WERI-Rb-1 (cell line): ENCODE results near the gene TRAF7.
"Not testable (repeated sequence)": the region's sequence is repeated elsewhere in the genome, so short reads cannot be mapped to it uniquely, and the experiment has no call there.

ENCODE experiments used
- DNase-seq: peaks from one replicate; pipeline ENCODE4 v3.0.0-alpha.2; 2020
- H3K27ac ChIP-seq: fragments of 250-450 bp; sonication (Bioruptor Pico); 2 replicates; pipeline ENCODE4 v1.5.1; 2020; ENCODE audit warnings: mild to moderate bottlenecking, moderate library complexity
- H3K27me3 ChIP-seq: fragments of 250-450 bp; sonication (Bioruptor Pico); 2 replicates; pipeline ENCODE4 v1.5.1; 2021; ENCODE audit warnings: mild to moderate bottlenecking, low read depth, moderate library complexity; ENCODE audit not compliant: insufficient read depth, severe bottlenecking
- H3K36me3 ChIP-seq: fragments of 250-450 bp; sonication (Bioruptor Pico); 2 replicates; pipeline ENCODE4 v1.5.1; 2020; ENCODE audit warnings: mild to moderate bottlenecking, moderate library complexity
- H3K4me3 ChIP-seq: 2 replicates; pipeline ENCODE4 v1.5.1; 2011; ENCODE audit warnings: low read depth, mild to moderate bottlenecking, control low read depth, low read length
- H3K9me3 ChIP-seq: fragments of 250-450 bp; sonication (Bioruptor Pico); 2 replicates; pipeline ENCODE4 v1.5.1; 2021; ENCODE audit warnings: mild to moderate bottlenecking, moderate library complexity; ENCODE audit not compliant: severe bottlenecking
- CTCF ChIP-seq: IDR thresholded peaks from 2 replicates; pipeline ENCODE4 v1.5.1; 2011; ENCODE audit warnings: low read depth, mild to moderate bottlenecking, control low read depth, inconsistent platforms, low read length

The TRAF7 gene

DNA sequence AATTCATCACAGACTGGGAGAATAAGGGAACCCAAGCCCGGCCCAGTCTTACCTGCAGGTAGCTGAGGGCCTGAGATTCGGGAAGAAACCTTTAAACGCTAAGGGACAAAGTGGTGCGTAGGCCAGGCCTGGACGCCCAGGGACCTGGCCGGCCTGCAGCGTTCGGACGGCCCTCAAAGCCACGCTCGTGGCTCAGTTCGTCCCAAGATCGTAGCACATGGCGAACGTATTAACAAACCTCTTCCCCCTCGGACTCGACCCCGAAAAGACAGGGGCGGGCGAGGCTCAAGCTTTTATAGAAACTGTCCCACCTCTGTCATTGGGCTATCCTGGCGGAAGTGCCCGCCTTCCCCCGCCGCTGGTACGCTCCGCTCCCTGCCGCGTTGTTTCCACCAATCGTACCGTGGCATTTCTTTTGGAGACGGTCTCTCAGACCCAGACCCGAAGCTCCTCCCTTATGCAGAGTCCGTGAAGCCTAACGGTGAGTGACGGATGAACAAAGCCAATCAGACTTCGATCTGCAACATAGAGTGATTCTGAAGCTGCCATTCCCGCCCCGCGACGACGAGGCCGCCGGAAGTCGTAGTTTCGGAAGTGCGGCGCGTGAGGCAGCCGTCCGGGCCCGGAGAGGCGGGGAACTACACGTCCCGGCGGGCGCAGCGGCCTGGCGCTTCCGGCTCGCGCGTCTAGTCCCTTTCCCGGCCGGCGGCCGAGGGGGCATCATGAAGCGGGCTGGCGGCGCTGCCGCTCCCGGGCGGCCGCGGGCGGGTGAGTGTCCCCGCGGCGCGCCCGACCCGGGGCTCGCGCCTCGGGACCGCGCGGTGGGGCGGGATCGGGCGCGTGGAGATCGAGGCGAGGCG is at the start of gene TRAF7:
TRAF7 (plus strand) TSS at position 692 of the 860 bp plus-strand sequence. CDS start 8,139 bp downstream, outside the sequence.
- Histone ChIP-seq H3K27ac (peak within 1 kb of the TSS; percentile 97), H3K9me3 (no peaks in the 10 kb centered on the region), H3K4me3 (peak within 1 kb of the TSS; percentile 76), H3K27me3 (no peaks in the 10 kb centered on the region), H3K36me3 (peaks cover 54% of the 10 kb centered on the region)
- peak; percentile 99 for DNase-seq
- no peak for TF ChIP-seq CTCF

DNA sequence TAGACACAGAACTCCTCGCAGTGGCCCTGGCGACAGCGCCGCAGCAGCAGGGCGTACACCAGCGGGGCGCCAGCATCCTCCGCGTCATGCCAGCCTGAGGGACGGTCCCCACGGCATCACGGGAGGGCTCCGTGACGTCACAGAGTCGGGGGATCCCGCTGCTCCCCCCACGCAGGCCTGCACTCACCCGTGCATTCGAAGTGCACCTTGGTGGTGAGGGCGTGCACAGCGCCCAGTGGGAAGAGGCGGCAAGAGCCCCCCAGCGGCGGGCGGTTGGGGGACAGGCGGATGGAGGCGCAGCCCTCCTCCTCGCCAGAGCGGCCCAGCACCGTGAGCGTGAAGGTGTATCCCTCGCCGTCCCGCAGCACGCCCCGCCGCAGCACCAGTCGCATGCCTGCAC is 49.4 kb upstream of the TRAF7 start:
- not testable (repeated sequence) for H3K27me3 ChIP-seq, DNase-seq, H3K4me3 ChIP-seq, H3K27ac ChIP-seq, H3K9me3 ChIP-seq, H3K36me3 ChIP-seq

GRCh38 chr16:2107121-2107790 is 48.3 kb upstream of the TRAF7 start:
- not testable (repeated sequence) for H3K27ac ChIP-seq, H3K27me3 ChIP-seq, DNase-seq, H3K36me3 ChIP-seq, H3K9me3 ChIP-seq, H3K4me3 ChIP-seq

DNA sequence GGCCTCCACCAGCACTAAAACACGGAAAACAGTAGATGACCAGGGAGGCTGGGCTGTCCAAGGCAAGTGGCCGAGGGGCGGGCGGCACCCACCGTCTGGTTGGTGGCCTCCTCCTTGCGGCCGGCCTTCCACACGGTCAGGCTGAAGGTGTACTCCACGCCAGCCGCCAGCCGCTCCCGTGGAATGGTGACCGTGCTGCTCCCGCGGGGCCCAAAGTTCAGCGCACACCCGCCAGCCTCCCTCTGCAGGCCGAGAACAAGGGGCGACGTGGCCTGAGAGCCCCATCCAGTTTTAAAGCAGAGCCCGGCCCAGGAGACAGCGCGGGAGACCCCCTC is 47.8 kb upstream of the TRAF7 start:
- DNase-seq, H3K9me3 ChIP-seq, H3K36me3 ChIP-seq, H3K4me3 ChIP-seq, H3K27me3 ChIP-seq, H3K27ac ChIP-seq: not testable (repeated sequence)

- not testable (repeated sequence) for H3K9me3 ChIP-seq, DNase-seq, H3K27me3 ChIP-seq, H3K27ac ChIP-seq, H3K4me3 ChIP-seq, H3K36me3 ChIP-seq
These were observed 46.9 kb upstream of the TRAF7 start for GRCh38 chr16:2108446-2109270.

- not testable (repeated sequence) for DNase-seq, H3K9me3 ChIP-seq, H3K36me3 ChIP-seq, H3K27ac ChIP-seq, H3K4me3 ChIP-seq, H3K27me3 ChIP-seq
These were observed 46.4 kb upstream of the TRAF7 start for GRCh38 chr16:2109271-2109580.

DNA sequence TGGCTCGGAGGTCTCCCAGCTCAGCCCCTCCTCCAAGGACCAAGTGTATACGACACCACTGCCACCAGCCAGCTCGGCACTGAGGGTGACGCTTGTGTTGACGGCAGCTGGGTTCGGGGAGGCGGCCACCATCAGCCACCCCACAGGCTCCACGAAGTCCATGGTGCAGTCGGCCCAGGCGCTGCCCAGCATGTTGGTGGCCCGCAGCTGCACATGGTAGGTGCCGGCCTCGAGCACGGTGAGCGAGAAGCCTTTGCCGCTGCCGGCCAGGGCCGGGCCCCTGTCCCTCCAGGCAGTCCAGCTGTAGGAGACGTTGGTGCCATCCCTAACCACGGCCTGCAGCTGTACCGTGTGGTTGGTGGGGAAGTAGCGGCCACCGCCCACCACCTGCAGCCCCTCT is 45.7 kb upstream of the TRAF7 start:
- H3K9me3 ChIP-seq, DNase-seq, H3K4me3 ChIP-seq, H3K27ac ChIP-seq, H3K36me3 ChIP-seq, H3K27me3 ChIP-seq: not testable (repeated sequence)

GRCh38 chr16:2110332-2111008 is 45.1 kb upstream of the TRAF7 start:
- not testable (repeated sequence) for DNase-seq, H3K27me3 ChIP-seq, H3K4me3 ChIP-seq, H3K9me3 ChIP-seq, H3K27ac ChIP-seq, H3K36me3 ChIP-seq

DNA sequence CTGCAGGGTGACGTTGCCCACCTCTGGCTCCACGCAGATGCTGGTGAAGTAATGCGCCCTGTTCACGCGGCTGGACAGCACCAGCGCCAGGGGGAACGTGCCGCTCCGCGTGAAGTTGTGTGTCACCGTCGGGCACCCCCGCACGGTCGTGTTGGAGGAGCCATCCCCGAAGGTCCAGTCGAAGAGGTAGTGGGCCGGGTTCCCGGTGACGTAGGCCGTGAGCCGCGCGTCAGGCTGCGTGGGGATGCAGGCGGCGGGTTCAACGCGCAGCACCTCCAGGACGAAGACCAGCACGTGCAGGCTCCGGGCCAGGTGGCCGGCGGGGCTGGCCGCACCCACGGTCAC is 44.6 kb upstream of the TRAF7 start:
- not testable (repeated sequence) for H3K27ac ChIP-seq, H3K27me3 ChIP-seq, DNase-seq, H3K4me3 ChIP-seq, H3K36me3 ChIP-seq, H3K9me3 ChIP-seq

GRCh38 chr16:2111412-2112335 is 43.9 kb upstream of the TRAF7 start:
- not testable (repeated sequence) for DNase-seq, H3K36me3 ChIP-seq, H3K4me3 ChIP-seq, H3K27me3 ChIP-seq, H3K9me3 ChIP-seq, H3K27ac ChIP-seq

DNA sequence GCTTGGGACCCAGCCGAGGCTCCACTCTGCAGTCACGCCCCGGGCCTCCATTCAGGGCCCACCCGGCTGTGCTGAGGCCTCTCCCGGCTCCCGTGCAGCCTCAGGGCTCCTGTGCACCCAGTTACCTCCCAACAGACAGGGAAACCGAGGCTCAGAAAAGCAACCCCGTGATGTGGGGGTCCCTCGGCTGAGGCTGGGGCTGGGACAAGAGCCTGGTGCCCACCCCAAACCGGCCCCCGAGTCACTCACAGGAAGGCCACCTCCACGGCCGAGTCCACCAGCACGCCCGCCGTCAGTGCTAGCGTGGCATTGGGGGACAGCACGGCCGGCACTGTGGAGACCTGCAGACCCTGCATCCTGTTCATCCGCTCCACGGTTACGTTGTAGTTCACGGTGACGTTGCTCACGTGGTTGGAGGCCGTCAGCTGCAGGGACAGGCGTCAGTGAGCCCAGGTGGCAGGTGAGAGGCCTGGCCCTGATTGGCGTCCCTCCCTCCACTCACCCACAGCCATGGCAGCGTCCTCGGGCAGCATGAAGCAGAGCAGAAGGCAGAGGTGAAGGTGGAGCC is 43.0 kb upstream of the TRAF7 start:
- not testable (repeated sequence) for H3K4me3 ChIP-seq, H3K27ac ChIP-seq, H3K27me3 ChIP-seq, DNase-seq, H3K36me3 ChIP-seq, H3K9me3 ChIP-seq

DNA sequence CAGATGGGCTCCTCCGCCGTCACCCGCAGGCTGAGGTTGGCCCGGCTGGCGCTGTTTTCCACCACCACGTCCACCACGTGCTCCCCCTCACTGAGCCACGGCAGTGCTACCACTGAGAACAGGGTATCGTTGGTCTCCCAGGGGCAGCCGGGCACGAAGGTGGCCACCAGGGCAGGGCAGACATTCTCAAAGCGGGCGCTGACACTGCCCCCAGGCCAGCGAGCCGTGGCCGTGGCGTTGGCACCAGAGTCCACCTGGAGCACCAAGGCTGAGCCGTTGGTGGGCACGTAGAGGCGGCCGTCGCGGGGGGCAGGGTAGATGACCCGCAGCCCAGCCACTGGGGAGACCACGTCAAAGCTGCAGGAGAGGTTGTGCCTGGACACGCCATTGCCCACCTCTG is 41.4 kb upstream of the TRAF7 start:
- not testable (repeated sequence) for H3K36me3 ChIP-seq

More for the DNA sequence above, 41.4 kb upstream of the TRAF7 start:
- not testable (repeated sequence) for H3K27ac ChIP-seq, H3K4me3 ChIP-seq, H3K9me3 ChIP-seq, DNase-seq, H3K27me3 ChIP-seq
